Sigmoid colon (tissue), 7 donors: ENCODE measurements around the gene KMT2D. TPM values are rescaled to one million over a fixed set of nuclear protein-coding genes. Genes with fewer than 3 reads are reported as not detected.

Source experiments
- DNase-seq: peaks from one replicate; pipeline ENCODE4 v3.0.0-alpha.2; 2019
- H3K27ac ChIP-seq, 4 donors: fragments of 200-600 bp; sonication (generic); one replicate each; pipeline ENCODE4 v1.5.1; 2016 to 2019; ENCODE audit warnings: mild to moderate bottlenecking in 1 of 4
- H3K27me3 ChIP-seq, 3 donors: fragments of 200-600 bp; sonication (generic); one replicate each; pipeline ENCODE4 v1.5.1; 2019; ENCODE audit warnings: mild to moderate bottlenecking in 1 of 3
- H3K36me3 ChIP-seq, 4 donors: fragments of 200-600 bp; sonication (generic); one replicate each; pipeline ENCODE4 v1.5.1; 2016 to 2019
- H3K4me1 ChIP-seq, 4 donors: fragments of 200-600 bp; sonication (generic); one replicate each; pipeline ENCODE4 v1.5.1; 2017 to 2019
- H3K4me3 ChIP-seq, 4 donors: fragments of 200-600 bp; sonication (generic); one replicate each; pipeline ENCODE4 v1.5.1; 2017 to 2019; ENCODE audit warnings: mild to moderate bottlenecking in 2 of 4, moderate library complexity in 1 of 4
- H3K9me3 ChIP-seq, 4 donors: fragments of 200-600 bp in 3 of 4; sonication (generic) in 3 of 4; one replicate each; pipeline versions ENCODE4 v1.5.1 to v1.6.1; 2013 to 2019
- CTCF ChIP-seq, 4 experiments: fragments of 450-650 bp in 3 of 4; fragments of 200-600 bp in 1 of 4; IDR thresholded peaks; one replicate each; pipeline ENCODE4 v1.5.1; 2016 to 2019; ENCODE audit warnings: antibody characterized with exemption in 4 of 4, mild to moderate bottlenecking in 3 of 4, moderate library complexity in 2 of 4
- EP300 ChIP-seq, 4 donors: sonication (generic); formaldehyde crosslinking; IDR thresholded peaks; one replicate each; pipeline ENCODE4 v1.6.1; 2017; ENCODE audit warnings: antibody characterized with exemption in 4 of 4
- POLR2A ChIP-seq, 2 donors: fragments of 450-650 bp; IDR thresholded peaks; one replicate each; pipeline ENCODE4 v1.6.1; 2016; ENCODE audit warnings: antibody characterized with exemption in 2 of 2, mild to moderate bottlenecking in 2 of 2, moderate library complexity in 2 of 2
- POLR2AphosphoS5 ChIP-seq, 4 donors: sonication (generic); formaldehyde crosslinking; IDR thresholded peaks; one replicate each; pipeline ENCODE4 v1.6.1; 2017; ENCODE audit warnings: antibody characterized with exemption in 4 of 4
- WGBS, 2 donors: extraction: QIAGEN DNeasy Blood & Tissue Kit; methylation state at CpG; one replicate each; pipeline ENCODE4 v1.1.7; 2013; 5-methylcytosine and 5-hydroxymethylcytosine counted together
- intact Hi-C: fragments of 100-400 bp; cut with DNase I; formaldehyde crosslinking; loops from one replicate; pipeline ENCODE4 v1.15.1; 2023
- polyA plus RNA-seq, 3 donors: library from polyadenylated mRNA; stranded (reverse); fragments of 200-250 nt; gene quantifications; one replicate each; pipeline ENCODE4 v1.2.3, GENCODE V29; 2013
- total RNA-seq, 4 donors: library from RNA; depleted of rRNA; stranded (reverse); fragments of >200 nt; gene quantifications; one replicate each; pipeline ENCODE4 v1.1.0, GENCODE V29; 2016
- donor health status: healthy with polysubstance abuse.
- donor health status: Bipolar disorder and iron deficiency.
- donor health status: healthy.

The KMT2D gene
- total and polyA plus RNA-seq, 7 donors, result 1.8 to 61.8 (median 23.7) TPM

GRCh38 chr12:49034286-49034622 lies 26.3 kb downstream of the KMT2D start:
- WGBS, 2 donors, result 81 to 91% methylated on average over 4 of the region's 4 CpGs
- H3K4me1 ChIP-seq, result peaks cover 0 to 14% (median 0%) of the 10 kb centered on the region in 4 donors
- intact Hi-C loops, result no loop called here
- no peaks in the 10 kb centered on the region for H3K27me3 ChIP-seq
- DNase-seq, result no peak
- no peak for TF ChIP-seq CTCF (IDR thresholded peaks at IDR 0.05)
- no peak for TF ChIP-seq POLR2AphosphoS5 (IDR thresholded peaks at IDR 0.05)
- no peak for TF ChIP-seq POLR2A (IDR thresholded peaks at IDR 0.05)
- TF ChIP-seq EP300 (IDR thresholded peaks at IDR 0.05), result no peak
- no peak overlapping the region for H3K4me3 ChIP-seq
- no peaks in the 10 kb centered on the region for H3K9me3 ChIP-seq
- no peak overlapping the region for H3K27ac ChIP-seq
- H3K36me3 ChIP-seq, result peaks cover 40 to 91% (median 55%) of the 10 kb centered on the region in 4 donors

DNA sequence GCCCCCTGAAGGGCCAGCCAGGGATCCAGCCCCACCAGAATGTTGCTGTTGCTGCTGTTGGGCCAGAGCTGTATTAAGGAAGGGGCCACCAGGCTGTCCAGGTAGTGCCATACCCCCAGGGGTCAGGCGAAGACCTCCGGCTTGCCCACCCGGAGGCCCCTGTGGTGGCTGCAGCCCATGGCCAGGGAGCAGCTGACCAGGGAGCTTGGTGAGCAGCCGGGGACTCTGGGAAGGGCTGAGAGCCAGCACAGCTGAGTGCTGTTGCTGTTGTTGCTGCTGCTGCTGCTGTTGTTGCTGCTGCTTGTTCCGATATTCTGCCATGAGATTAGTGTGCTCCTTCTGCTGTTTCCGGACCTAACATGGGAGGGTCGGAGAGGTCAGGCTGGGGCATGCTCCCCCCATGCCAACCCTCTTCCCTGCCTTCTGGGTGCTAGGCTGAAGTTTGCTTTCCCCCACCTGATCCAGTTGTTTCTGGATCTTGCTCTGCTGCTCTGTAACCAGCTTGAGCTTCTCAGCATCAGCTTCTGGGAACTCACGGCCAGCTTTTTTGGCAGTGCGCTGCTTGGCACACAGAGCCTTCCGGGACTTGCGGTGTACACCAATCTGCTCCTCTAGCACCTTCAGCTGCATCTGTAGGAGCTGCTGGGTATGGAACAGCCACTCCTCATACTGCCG lies 26.8 kb downstream of the KMT2D start:
- intact Hi-C loops, result no loop called here
- 89 to 92% methylated on average over 12 of the region's 12 CpGs for WGBS, 2 donors
- no peak for TF ChIP-seq POLR2AphosphoS5 (IDR thresholded peaks at IDR 0.05)
- no peak for TF ChIP-seq POLR2A (IDR thresholded peaks at IDR 0.05)
- TF ChIP-seq CTCF (IDR thresholded peaks at IDR 0.05), result no peak
- H3K4me3 ChIP-seq, result no peak overlapping the region
- H3K4me1 ChIP-seq, result peaks cover 0 to 14% (median 0%) of the 10 kb centered on the region in 4 donors
- H3K27me3 ChIP-seq, result no peaks in the 10 kb centered on the region
- DNase-seq, result no peak
- H3K9me3 ChIP-seq, result no peaks in the 10 kb centered on the region
- H3K36me3 ChIP-seq, result peaks cover 35 to 91% (median 53%) of the 10 kb centered on the region in 4 donors
- H3K27ac ChIP-seq, result peak overlapping the region in 1 of 4 donors; percentile 20

DNA sequence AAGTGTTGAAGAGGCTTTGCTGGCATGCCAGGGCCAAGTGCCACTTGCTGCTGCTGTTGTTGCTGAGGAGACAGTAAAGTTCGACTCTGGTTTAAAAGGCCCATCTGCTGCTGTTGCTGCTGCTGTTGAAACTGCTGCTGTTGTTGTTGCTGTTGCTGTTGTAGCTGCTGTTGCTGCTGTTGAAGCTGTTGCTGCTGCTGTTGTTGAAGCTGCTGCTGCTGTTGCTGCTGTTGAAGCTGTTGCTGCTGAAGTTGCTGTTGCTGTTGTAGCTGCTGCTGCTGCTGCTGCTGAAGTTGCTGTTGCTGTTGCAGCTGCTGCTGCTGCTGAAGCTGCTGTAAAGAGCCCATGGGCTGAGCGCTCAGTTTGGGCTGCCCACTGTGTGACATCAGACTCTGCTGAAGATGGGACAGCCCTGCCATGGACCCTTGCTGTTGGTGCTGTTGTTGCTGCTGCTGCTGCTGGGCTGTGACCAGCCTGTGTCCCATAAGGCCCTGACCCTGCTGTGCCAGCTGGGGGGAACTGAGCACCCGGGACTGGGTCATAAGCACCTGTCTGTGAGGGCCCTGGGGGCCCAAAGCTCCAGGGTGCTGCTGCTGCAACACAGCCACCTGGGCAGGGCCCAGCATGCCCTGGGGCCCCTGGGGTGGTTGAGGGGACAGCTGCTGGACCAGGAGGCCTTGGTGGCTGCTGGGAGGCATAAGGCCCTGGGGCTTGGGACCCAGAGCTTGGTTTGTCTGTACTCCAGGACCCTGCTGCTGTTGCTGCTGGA lies 27.7 kb downstream of the KMT2D start:
- no peak overlapping the region for H3K4me3 ChIP-seq
- peaks cover 34 to 91% (median 48%) of the 10 kb centered on the region in 4 donors for H3K36me3 ChIP-seq
- no peaks in the 10 kb centered on the region for H3K27me3 ChIP-seq
- 77 to 86% methylated on average over 3 of the region's 3 CpGs for WGBS, 2 donors
- peaks cover 0 to 14% (median 0%) of the 10 kb centered on the region in 4 donors for H3K4me1 ChIP-seq
- H3K27ac ChIP-seq, result peak overlapping the region in 1 of 4 donors; percentile 23
- no peak for DNase-seq
- H3K9me3 ChIP-seq, result no peaks in the 10 kb centered on the region
- intact Hi-C loops, result no loop called here
- TF ChIP-seq CTCF (IDR thresholded peaks at IDR 0.05) (no peak), EP300 (IDR thresholded peaks at IDR 0.05) (no peak), POLR2AphosphoS5 (IDR thresholded peaks at IDR 0.05) (no peak), POLR2A (IDR thresholded peaks at IDR 0.05) (no peak)

- H3K9me3 ChIP-seq, result no peaks in the 10 kb centered on the region
- DNase-seq, result no peak
- no peak overlapping the region for H3K27ac ChIP-seq
- H3K4me3 ChIP-seq, result no peak overlapping the region
- H3K4me1 ChIP-seq, result peaks cover 0 to 14% (median 0%) of the 10 kb centered on the region in 4 donors
- no peaks in the 10 kb centered on the region for H3K27me3 ChIP-seq
- 82 to 84% methylated on average over 4 of the region's 4 CpGs for WGBS, 2 donors
- TF ChIP-seq CTCF (IDR thresholded peaks at IDR 0.05) (no peak), EP300 (IDR thresholded peaks at IDR 0.05) (no peak), POLR2A (IDR thresholded peaks at IDR 0.05) (no peak), POLR2AphosphoS5 (IDR thresholded peaks at IDR 0.05) (no peak)
- intact Hi-C loops, result no loop called here
- peaks cover 34 to 91% (median 49%) of the 10 kb centered on the region in 4 donors for H3K36me3 ChIP-seq
These were observed 28.3 kb downstream of the KMT2D start for GRCh38 chr12:49032276-49032675.
